Femur (tissue), 1 donor: ENCODE measurements around the gene CD28.

Experiments
- DNase-seq: peaks from one replicate; pipeline ENCODE4 v3.0.0-alpha.2; 2017

CD28 gene

DNA sequence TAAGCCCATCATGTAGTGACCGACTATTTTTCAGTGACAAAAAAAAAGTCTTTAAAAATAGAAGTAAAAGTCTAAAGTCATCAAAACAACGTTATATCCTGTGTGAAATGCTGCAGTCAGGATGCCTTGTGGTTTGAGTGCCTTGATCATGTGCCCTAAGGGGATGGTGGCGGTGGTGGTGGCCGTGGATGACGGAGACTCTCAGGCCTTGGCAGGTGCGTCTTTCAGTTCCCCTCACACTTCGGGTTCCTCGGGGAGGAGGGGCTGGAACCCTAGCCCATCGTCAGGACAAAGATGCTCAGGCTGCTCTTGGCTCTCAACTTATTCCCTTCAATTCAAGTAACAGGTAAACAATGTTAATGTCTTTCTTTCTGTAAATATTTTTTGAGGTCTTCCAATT, at the start of gene CD28:
Gene CD28, plus strand, starts transcription at position 237 of the 400 bp plus-strand sequence. Its CDS starts 58 bp downstream, at position 295.
- DNase-seq, result peak; percentile 64

DNA sequence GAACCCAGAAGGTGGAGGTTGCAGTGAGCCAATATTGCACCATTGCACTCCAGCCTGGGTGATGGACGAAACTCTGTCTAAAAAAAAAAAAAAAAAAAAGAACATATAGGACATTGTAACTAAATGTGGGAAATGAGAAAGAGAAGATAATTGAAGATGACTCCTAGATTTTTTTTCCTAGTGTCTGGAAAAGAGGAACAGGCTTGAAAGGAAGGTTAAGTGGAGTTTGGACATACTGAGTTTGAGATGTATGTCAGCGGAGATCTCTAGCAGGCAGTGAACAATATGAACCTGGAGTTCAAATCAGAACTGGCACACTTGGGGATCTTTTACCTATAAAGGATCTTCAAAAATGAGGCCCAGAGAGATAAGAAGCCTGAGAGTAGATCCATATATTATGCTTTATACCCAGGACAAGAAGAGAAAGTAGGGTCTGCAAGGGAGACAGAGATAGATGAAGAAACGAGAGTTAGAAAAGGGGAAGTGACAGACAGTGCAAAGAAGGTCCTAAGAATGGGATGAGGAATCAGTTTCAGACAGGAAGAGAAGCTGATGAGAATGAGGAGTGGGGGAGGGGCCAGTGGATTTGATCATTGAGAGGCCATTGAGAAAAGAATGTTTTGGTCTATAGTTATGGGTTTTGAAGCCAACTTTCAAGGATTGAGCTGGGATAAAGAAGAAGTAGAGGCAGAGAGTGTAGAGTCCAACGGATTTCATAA, 46.9 kb upstream of the CD28 start:
- no peak for DNase-seq

DNA sequence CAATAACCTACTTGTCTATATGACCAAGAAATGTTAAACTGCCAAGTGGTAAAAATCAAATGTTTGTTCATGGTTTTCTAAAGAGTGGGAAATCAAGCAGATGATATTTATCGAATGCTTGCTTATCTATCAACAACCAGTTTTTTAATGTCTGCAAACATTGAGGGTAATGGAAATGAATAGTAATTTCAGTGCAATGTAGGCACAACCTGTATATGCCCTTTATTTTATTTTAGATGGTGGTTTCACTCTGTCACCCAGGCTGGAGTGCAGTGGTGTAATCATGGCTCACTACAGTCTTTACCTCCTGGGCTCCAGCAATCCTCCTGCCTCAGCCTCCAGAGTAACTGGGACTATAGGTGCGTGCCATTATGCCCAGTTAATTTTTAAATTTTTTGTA, 46.0 kb upstream of the CD28 start:
- DNase-seq, result no peak

GRCh38 chr2:203661279-203661908, 45.0 kb upstream of the CD28 start:
- DNase-seq, result no peak

- DNase-seq, result no peak
Observed at GRCh38 chr2:203662487-203662886, 44.0 kb upstream of the CD28 start.

- no peak for DNase-seq
Observed at GRCh38 chr2:203662951-203663350, 43.5 kb upstream of the CD28 start.

- no peak for DNase-seq
Observed at GRCh38 chr2:203664029-203664755, 42.2 kb upstream of the CD28 start.

GRCh38 chr2:203667838-203668237, 38.6 kb upstream of the CD28 start:
- DNase-seq, result no peak

GRCh38 chr2:203669820-203670219, 36.6 kb upstream of the CD28 start:
- DNase-seq, result no peak

GRCh38 chr2:203670939-203671338, 35.5 kb upstream of the CD28 start:
- no peak for DNase-seq

- DNase-seq, result no peak
Observed at GRCh38 chr2:203671876-203672275, 34.6 kb upstream of the CD28 start.

- DNase-seq, result no peak
Observed at GRCh38 chr2:203672856-203673255, 33.6 kb upstream of the CD28 start.

GRCh38 chr2:203673933-203674332, 32.5 kb upstream of the CD28 start:
- DNase-seq, result peak; percentile 64

DNA sequence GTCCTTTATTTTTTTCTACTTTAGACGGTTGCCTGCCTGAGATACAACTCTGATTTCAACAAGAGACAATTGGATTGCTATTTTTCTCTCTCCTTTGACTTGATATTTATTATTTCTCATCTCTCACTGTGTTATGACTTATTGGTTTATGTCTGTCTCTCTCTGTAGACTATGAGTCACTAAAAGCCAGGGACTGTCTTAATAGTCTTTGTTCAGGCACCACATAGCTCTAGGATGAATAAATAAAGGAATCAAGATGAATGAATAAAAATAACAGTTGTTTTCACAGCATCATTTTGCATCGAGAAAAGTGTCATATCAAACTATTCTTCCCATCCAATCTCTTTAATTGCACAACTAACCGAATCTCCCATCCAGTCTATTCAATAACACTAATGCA, 31.4 kb upstream of the CD28 start:
- DNase-seq, result no peak

DNA sequence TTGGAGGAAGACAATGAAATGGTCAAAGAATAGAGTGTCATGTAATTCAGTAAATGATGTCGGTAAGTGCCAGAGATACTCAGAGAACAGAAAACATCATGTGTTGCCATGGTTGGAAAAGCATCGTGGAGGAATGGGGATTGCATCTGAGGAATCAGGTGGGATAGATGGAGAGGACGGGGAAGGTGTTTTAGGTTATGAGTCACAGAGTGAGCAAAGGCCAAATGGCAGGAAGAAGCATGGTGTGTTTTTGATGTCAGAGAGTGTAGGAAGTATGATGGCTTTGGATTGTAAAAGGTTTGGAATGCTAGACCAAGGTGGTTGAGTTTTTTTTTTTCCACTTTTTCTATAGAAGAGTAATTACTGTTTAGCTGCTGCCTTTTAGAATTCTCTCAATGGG, 27.5 kb upstream of the CD28 start:
- DNase-seq, result no peak

DNA sequence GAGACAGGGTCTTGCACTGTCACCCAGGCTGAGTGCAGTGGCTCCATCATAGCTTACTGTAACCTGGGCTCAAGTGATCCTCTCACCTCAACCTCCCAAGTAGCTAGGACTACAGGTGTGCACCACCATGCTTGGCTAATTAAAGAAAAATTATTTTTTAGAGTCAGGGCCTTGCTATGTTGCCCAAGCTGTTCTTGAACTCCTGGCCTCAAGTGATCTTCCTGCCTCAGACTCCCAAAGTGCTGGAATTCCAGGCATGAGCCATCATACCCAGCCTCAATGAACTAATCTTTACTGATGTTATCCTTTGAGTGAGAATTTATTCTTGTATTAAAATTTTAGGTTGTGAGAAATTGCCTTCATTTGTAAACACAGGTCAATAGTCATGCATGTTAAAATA, 27.0 kb upstream of the CD28 start:
- no peak for DNase-seq

- no peak for DNase-seq
Observed at GRCh38 chr2:203681978-203682377, 24.5 kb upstream of the CD28 start.

DNA sequence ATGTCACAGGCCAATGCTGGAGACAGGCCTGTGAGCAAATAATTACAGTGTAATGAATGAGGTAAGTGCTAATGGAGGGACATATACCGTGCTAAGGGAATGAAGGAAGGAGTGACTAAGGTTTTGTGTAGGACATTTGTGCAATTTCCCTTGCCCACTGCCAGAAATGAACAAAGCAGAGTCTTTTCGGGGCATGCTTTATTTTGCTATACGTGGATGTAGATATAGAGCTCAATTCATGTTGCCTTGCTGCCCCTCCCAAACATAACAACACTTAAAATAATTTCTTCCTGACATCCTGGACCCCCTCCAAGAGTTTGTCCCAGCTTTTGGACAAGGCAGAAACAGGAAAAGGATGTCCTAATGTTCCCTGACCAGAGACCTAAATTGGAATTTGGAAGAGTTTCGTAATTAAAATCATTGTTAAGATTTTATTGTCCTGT, 23.7 kb upstream of the CD28 start:
- DNase-seq, result no peak

- no peak for DNase-seq
Observed at GRCh38 chr2:203683421-203683820, 23.0 kb upstream of the CD28 start.

DNA sequence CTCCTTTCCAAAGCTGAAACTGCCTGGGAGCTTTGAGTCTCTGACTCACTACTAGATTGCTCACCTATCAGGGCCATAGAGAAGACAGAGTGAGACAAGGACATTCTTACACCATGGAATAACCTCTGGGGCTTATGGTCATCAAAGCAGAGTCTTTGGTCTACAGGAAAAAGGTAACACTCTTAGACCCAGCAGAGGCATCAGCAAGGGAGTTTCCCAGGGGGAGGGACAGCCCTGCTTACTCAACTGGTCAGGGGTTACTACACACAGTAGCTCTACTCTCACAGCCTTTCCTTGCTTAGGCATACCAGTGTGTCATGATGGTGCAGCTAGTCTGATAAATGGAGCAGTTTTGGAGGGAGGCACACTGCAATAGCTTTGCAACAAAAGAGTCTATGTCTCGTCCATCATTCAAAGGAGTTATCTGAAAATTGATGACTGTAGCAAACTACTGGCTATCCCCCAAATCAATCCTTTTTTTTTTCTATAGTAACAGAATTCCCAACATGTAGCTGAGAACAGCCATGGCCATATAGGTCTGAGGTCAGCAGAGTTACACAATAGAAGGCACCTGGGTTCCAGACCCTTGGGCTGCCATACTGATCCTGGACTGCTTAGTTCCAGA, 22.4 kb upstream of the CD28 start:
- no peak for DNase-seq

- peak; percentile 80 for DNase-seq
Observed at GRCh38 chr2:203685081-203685621, 21.3 kb upstream of the CD28 start.

DNA sequence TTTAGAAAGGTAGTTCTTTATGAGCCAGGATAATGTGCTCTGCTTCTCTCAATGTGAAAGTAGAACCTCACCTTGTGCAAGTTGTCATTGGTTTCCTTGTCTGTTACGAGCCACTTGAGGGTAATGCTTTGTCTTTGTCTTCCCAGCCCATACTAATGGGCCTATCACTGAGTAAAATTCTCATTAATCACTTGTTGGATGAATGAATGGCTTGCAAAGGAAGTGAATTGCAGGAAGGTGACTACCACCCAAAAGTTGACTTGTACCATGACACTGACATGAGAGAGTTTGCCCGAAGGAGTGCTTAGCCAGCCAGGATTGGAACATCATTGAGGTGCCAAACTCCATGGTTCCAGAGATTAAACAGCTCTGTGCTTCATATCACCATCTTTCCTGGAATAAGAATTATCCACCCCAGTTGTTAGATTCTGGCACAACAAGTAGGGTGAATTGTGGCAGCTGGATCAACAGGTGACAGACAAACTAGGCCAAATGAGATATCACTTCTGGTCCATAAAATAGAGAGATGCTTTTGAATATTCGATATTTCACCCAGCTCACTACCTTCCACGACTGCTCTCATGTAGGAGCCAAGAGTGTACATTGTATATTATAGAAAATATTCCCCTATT, 20.5 kb upstream of the CD28 start:
- DNase-seq, result no peak

DNA sequence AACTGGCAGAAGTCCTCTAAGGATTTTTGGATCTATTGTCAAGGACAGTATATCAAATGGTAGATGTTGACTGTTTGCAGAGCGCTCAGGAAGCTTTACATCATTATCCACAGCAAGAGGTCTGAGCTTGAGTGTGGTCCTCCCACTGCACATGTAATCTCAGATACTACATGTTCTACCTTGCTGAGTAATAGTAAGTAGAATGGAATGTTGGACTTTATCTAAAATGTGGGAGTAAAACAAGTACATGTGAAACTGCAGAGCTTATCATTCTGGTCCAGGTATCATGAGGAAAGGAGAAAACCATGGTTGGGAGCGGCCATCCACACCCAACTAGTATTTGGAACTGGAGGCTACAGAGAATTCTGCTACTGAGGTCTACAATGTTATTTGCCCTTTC, 19.3 kb upstream of the CD28 start:
- no peak for DNase-seq
